HG02973 (cell line): ENCODE measurements around the gene CFD.

ENCODE experiments used
- ATAC-seq: cut with Tn5 transposase; IDR thresholded peaks from one replicate; pipeline ENCODE4 v1.9.1; 2021; ENCODE audit warnings: moderate library complexity; ENCODE audit not compliant: unreplicated experiment

CFD gene

GRCh38 chr19:903266-903797 is 43.9 kb downstream of the CFD start:
- no peak for ATAC-seq

DNA sequence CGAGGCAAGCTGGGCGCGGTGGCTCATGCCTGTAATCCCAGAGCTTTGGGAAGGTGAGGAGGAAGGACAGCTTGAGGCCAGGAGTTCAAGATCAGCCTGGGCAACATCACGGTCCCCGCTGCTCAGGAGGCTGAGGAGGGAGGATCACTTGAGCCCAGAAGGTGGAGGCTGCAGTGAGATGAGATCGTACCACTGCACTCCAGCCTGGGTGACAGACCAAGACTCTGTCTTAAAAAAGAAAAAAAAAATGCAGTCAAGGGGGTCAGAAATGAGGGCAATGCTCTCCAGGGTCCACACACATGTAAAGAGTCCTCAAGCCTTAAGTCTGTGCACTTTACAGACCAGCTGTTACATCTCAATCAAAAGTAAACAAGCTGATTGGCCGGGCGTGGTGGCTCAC is 45.1 kb downstream of the CFD start:
- ATAC-seq = no peak

DNA sequence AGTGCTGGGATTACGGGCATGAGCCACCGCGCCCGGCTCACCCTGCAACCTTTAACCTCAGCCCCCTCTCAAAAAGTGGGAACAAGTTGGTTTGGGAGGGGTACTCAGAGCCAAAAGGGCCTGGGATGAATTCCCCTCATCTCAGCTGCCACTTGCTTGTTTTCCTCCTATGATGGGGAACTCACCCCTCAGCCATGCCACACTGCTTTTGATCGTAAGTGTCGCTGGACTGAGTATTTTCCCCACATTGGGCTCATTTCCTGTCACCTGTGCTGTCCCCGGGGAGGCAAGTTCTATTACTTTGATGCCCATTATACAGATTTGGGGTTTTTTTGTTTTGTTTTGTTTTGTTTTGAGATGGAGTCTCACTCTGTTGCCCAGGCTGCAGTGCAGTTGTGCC is 47.0 kb downstream of the CFD start:
- ATAC-seq = no peak

DNA sequence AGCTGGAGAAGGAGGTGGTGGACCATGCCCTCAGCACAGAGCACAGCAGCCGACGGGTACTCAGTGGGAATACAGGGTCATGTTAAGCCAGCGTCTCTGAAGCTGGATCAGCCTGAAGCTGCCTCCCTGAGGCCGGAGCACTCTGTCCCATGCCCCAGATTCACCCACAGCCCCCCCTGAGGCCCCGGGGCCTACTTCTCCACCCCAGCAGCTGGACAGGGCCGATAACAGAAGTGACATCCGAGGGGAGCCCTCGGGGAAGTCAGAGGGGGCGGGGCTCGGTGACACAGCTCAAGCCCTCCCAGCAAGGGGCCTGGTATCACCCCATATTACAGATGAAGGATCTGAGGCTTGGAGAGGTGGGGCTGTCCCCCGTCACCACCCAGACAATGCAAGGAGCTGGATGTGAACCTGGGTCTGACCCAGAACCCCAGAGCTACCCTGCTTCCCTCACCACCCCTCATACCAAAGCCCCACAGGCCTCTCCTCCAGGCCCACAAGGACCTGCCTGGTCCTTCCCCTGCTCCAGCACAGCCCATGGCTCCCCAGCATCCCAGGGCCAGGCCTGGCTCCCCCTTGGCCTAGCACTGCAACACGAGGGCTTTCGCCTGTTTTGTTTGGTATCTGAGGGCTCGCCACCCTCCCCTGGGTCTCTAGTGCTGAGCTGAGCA is 47.9 kb downstream of the CFD start:
- ATAC-seq = no peak

DNA sequence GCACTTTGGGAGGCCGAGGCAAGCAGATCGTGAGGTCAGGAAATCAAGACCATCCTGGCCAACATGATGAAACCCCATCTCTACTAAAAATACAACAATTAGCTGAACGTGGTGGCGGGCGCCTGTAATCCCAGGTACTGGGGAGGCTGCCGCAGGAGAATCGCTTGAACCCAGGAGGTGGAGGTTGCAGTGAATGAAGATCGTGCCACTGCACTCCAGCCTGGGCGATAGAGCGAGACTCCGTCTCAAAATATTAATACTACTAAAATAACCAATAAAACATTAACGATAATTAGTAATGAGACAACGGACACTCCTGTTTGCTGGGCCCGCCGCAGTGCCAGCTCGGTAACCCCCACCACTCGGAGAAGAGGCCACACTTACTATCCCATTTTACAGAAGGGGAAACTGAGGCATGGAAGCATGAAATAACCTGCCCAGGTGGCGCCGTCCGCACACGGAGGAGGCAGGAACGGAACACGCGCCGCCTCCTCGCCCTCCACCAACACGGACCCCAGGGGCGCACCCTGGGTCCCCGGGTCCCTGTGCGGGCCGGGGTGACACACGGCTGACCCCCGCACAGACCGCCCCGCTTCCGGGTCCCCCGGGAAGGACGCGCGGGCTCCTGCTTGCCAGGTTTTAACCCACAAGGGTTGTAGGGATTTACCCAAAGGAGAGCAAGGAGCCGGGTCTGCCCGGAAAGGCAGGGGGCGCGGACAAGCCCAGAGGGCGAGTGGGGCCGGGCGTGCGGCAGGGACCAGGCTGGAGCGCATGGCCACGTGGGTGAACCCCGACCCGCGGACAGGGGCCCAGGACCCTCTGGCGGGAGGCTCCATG is 52.0 kb downstream of the CFD start:
- ATAC-seq = no peak

DNA sequence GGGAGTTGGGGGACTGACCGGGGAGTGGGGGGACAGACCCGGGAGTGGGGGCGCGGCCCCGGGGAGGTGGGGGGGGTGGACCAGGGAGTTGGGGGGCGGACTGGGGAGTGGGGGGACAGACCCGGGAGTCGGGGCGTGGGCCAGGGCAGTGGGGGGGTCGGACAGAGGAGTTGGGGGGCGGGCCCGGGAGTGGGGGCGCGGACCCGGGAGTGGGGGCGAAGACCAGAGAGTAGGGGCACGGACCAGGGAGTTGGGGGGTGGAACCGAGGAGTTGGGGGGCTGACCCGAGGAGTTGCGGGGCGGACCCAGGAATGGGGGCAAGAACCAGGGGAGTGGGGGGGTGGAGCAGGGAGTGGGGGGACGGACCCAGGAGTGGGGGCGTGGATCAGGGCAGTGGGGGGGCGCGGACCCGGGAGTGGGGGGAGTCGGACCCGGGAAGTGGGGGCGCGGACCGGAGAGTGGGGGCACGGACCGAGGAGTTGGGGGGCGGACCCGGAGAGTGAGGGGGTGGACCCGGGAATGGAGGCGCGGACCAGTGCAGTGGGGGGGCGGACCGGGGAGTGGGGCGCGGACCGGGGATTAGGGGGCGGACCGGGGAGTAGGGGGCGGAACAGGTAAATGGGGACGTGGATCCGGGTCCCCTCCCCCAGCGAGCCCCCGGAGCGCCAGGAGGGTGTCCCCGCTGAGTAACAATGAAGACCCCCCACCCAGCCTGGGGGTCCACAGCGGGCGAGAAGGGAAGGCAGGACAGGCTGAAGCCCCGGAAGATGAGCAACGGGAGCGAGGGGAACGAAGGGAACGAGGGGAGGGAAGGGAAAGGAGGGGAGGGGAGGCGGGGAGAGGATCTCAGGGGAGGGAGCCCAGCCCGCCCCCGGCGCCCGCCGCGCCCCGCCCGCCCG is 53.0 kb downstream of the CFD start:
- no peak for ATAC-seq
